ENCODE data around the gene CDT1. TPM values are rescaled to one million over a fixed set of nuclear protein-coding genes. Genes with fewer than 3 reads are reported as not detected.

CDT1 gene
- total and polyA plus RNA-seq, 12 donors: 0.29 to 5.7 (median 1.6) TPM; not detected in 1

GRCh38 chr16:88755745-88756443 lies 47.7 kb upstream of the CDT1 start:
- H3K4me3 ChIP-seq: no peak overlapping the region
- H3K27ac ChIP-seq: no peak overlapping the region
- 76 to 90% (median 85%) methylated on average over 9 to 23 of the region's 23 CpGs for WGBS, 4 donors
- TF ChIP-seq CTCF (IDR thresholded peaks at IDR 0.05): no peak
- TF ChIP-seq POLR2A (IDR thresholded peaks at IDR 0.05): no peak
- H3K36me3 ChIP-seq (replicated peaks in 1 of 2): no peaks in the 10 kb centered on the region
- no peak for DNase-seq
- no peaks in the 10 kb centered on the region for H3K27me3 ChIP-seq
- intact Hi-C loops (cut with DNase I): no loop called here
- H3K9me3 ChIP-seq (replicated peaks in 1 of 3): no peaks in the 10 kb centered on the region
- no peaks in the 10 kb centered on the region for H3K4me1 ChIP-seq (replicated peaks in 1 of 2)

DNA sequence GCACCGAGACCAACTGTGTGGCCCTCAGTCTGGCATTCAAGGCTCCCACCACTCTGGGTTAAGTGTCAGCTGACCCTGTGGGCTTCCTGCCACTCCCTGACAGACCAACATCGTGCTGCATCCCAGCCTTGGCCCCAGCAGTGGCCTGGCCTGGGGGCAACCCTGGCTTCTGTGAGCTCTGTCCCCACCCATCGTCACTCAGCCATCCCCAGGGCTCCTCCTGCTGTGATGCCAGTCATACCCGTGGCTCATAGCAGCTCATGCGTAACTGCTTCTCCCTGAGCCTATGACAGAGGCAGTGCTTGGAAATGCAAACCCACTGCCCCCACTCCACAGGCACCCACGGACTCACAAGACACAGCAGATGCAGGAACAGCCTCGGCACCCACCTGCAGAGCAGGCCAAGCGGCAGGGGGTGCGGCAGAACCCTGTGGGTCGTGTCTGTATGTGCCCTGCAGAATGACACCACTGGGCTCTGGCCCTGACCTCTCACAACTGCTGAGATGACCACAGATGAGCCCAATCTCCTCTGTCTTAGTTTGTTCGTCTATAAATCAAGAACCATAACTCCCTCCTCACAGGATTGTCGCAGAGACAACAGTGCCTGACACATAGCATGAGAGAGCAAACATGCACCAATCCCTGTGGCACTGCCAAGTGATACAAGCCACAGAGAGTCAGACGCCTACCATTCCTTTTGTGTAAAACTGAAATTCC lies 45.2 kb upstream of the CDT1 start:
- 85 to 95% (median 89%) methylated on average over 6 to 13 of the region's 13 CpGs for WGBS, 4 donors
- TF ChIP-seq POLR2A (IDR thresholded peaks at IDR 0.05) (no peak), CTCF (IDR thresholded peaks at IDR 0.05) (no peak)
- H3K4me1 ChIP-seq (replicated peaks in 1 of 2): peaks cover 0 to under 1% of the 10 kb centered on the region in 2 donors

GRCh38 chr16:88758944-88759244 lies 44.7 kb upstream of the CDT1 start:
- TF ChIP-seq POLR2A (IDR thresholded peaks at IDR 0.05) (no peak), CTCF (IDR thresholded peaks at IDR 0.05) (no peak)
- Histone ChIP-seq H3K4me1 (replicated peaks in 1 of 2) (peaks cover 0 to 5% of the 10 kb centered on the region in 2 donors), H3K36me3 (replicated peaks in 1 of 2) (no peaks in the 10 kb centered on the region), H3K27me3 (no peaks in the 10 kb centered on the region), H3K9me3 (replicated peaks in 1 of 3) (no peaks in the 10 kb centered on the region), H3K27ac (peak overlapping the region in 2 of 5 donors; percentile 30 to 52), H3K4me3 (no peak overlapping the region)
- intact Hi-C loops (cut with DNase I): no loop called here
- no peak for DNase-seq
- 73 to 85% (median 84%) methylated on average over 6 of the region's 6 CpGs for WGBS, 4 donors

More for the DNA sequence above, 45.2 kb upstream of the CDT1 start:
- no peaks in the 10 kb centered on the region for H3K9me3 ChIP-seq (replicated peaks in 1 of 3)
- H3K27me3 ChIP-seq: no peaks in the 10 kb centered on the region
- no peak overlapping the region for H3K27ac ChIP-seq
- DNase-seq: no peak
- H3K36me3 ChIP-seq (replicated peaks in 1 of 2): no peaks in the 10 kb centered on the region
- intact Hi-C loops (cut with DNase I): no loop called here
- no peak overlapping the region for H3K4me3 ChIP-seq

DNA sequence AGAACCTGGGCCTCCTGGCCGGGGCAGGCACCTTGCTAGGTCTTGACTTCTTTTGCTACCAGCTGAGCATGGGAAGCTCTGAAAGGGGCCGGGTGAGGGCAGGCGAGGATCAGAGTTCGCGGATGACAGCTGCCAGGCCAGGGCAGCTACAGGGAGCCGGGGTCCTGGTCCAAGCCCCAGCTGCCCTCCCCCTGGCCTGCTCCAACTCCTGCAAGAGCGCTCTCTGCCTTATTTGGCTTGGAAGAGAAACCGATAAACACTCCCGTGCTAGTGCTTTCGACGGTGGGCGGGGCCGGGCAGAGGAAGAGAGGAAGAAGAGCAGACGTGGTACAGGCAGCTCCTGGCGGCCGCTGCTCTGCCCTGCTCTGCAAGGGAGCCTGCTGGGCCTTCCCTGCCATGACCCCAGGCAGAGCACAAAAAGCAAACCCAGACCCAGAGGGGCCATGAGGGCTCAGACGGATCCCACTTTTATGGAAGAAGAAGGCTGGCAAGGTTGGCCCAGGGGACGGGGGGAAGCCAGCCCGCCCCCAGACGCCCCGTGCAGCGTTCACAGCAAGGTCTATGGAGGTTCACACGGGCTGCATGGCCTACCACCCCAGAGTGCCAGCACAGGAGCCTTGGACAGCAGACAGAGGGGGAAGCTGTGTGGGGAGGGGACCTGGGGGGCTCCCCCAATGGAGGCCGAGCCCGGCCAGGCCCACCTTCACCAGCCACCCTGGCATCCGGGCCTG lies 44.2 kb upstream of the CDT1 start:
- Histone ChIP-seq H3K4me1 (replicated peaks in 1 of 2) (peaks cover 0 to 5% of the 10 kb centered on the region in 2 donors), H3K4me3 (no peak overlapping the region), H3K36me3 (replicated peaks in 1 of 2) (no peaks in the 10 kb centered on the region), H3K27ac (peak overlapping the region in 2 of 5 donors; percentile 30 to 52), H3K27me3 (no peaks in the 10 kb centered on the region), H3K9me3 (replicated peaks in 1 of 3) (no peaks in the 10 kb centered on the region)
- TF ChIP-seq POLR2A (IDR thresholded peaks at IDR 0.05) (no peak), CTCF (IDR thresholded peaks at IDR 0.05) (no peak)
- intact Hi-C loops (cut with DNase I): no loop called here
- WGBS, 4 donors: 59 to 78% (median 73%) methylated on average over 6 to 26 of the region's 26 CpGs
- peak in 4 of 7 donors; percentile 23 to 65 (median 53) for DNase-seq
